Stimulated activated CD4-positive, alpha-beta T cell treated with anti-CD3 and anti-CD28 coated beads, Interleukin-15, amount 100 ng/mL, for 24 hours (primary cell): ENCODE data around the gene ACAA1.
A peak's percentile ranks its signal among the peaks of the same experiment; 100 is the strongest.

Experiments
- DNase-seq: peaks from one replicate; pipeline ENCODE4 v3.0.0-alpha.2; 2020

ACAA1 gene

GRCh38 chr3:38117748-38118420, 19.0 kb downstream of the ACAA1 start:
- DNase-seq: peak; percentile 82

- DNase-seq: no peak
Observed at GRCh38 chr3:38117163-38117716, 19.7 kb downstream of the ACAA1 start.

- no peak for DNase-seq
Observed at GRCh38 chr3:38116471-38117162, 20.3 kb downstream of the ACAA1 start.

GRCh38 chr3:38115645-38116427, 21.1 kb downstream of the ACAA1 start:
- DNase-seq: no peak

- DNase-seq: no peak
Observed at GRCh38 chr3:38114875-38115644, 21.9 kb downstream of the ACAA1 start.

GRCh38 chr3:38114052-38114874, 22.7 kb downstream of the ACAA1 start:
- no peak for DNase-seq

GRCh38 chr3:38112378-38112761, 24.6 kb downstream of the ACAA1 start:
- DNase-seq: no peak

- no peak for DNase-seq
Observed at GRCh38 chr3:38111696-38112377, 25.1 kb downstream of the ACAA1 start.

GRCh38 chr3:38111201-38111600, 25.7 kb downstream of the ACAA1 start:
- no peak for DNase-seq

GRCh38 chr3:38110314-38111050, 26.4 kb downstream of the ACAA1 start:
- no peak for DNase-seq

- DNase-seq: no peak
Observed at GRCh38 chr3:38109580-38110313, 27.2 kb downstream of the ACAA1 start.

GRCh38 chr3:38108649-38109579, 28.0 kb downstream of the ACAA1 start:
- DNase-seq: no peak

- DNase-seq: no peak
Observed at GRCh38 chr3:38107911-38108648, 28.8 kb downstream of the ACAA1 start.

- DNase-seq: no peak
Observed at GRCh38 chr3:38105525-38105924, 31.4 kb downstream of the ACAA1 start.

GRCh38 chr3:38102444-38102814, 34.5 kb downstream of the ACAA1 start:
- DNase-seq: no peak

- no peak for DNase-seq
Observed at GRCh38 chr3:38101811-38102443, 35.0 kb downstream of the ACAA1 start.

GRCh38 chr3:38100498-38100897, 36.4 kb downstream of the ACAA1 start:
- no peak for DNase-seq
